Measurements from ENCODE around the gene HNRNPUL1. TPM values are rescaled to one million over a fixed set of nuclear protein-coding genes. Genes with fewer than 3 reads are reported as not detected.

HNRNPUL1 gene
- total and polyA plus RNA-seq, 4 donors = 59.5 to 156 (median 119) TPM

GRCh38 chr19:41316306-41316920, 52.2 kb downstream of the HNRNPUL1 start:
- Histone ChIP-seq H3K9me3 (ENCODE audit: control insufficient read depth, low read length) (no peaks in the 10 kb centered on the region), H3K27me3 (ENCODE audit: control insufficient read depth in 1 of 2, insufficient read depth in 2 of 2, low read length in 1 of 2) (no peaks in the 10 kb centered on the region), H3K27ac (ENCODE audit: low read depth in 1 of 2, low read length in 2 of 2) (no peak overlapping the region), H3K4me1 (ENCODE audit: control insufficient read depth in 1 of 2, insufficient read depth in 2 of 2, low read length in 2 of 2) (no peaks in the 10 kb centered on the region), H3K36me3 (ENCODE audit: control insufficient read depth in 1 of 2, insufficient read depth in 2 of 2, low read length in 1 of 2) (peaks cover 0 to 11% of the 10 kb centered on the region in 2 donors), H3K4me3 (ENCODE audit: low read length in 2 of 2) (no peak overlapping the region)
- DNase-seq = peak; percentile 13 to 61
- WGBS, 2 donors = 94 to 95% methylated on average over 24 of the region's 24 CpGs
- ATAC-seq (ENCODE audit: low FRiP score) = no peak
- intact Hi-C loops (cut with DNase I) = no loop called here

GRCh38 chr19:41318696-41319499, 54.7 kb downstream of the HNRNPUL1 start:
- 77 to 79% methylated on average over 19 of the region's 19 CpGs for WGBS, 2 donors
- Histone ChIP-seq H3K36me3 (ENCODE audit: control insufficient read depth in 1 of 2, insufficient read depth in 2 of 2, low read length in 1 of 2) (peaks cover 0 to 11% of the 10 kb centered on the region in 2 donors), H3K4me1 (ENCODE audit: control insufficient read depth in 1 of 2, insufficient read depth in 2 of 2, low read length in 2 of 2) (no peaks in the 10 kb centered on the region), H3K27ac (ENCODE audit: low read depth in 1 of 2, low read length in 2 of 2) (no peak overlapping the region), H3K4me3 (ENCODE audit: low read length in 2 of 2) (no peak overlapping the region), H3K27me3 (ENCODE audit: control insufficient read depth in 1 of 2, insufficient read depth in 2 of 2, low read length in 1 of 2) (no peaks in the 10 kb centered on the region), H3K9me3 (ENCODE audit: control insufficient read depth, low read length) (no peaks in the 10 kb centered on the region)
- ATAC-seq (ENCODE audit: low FRiP score) (no peak), DNase-seq (no peak)
- intact Hi-C loops (cut with DNase I) = no loop called here

DNA sequence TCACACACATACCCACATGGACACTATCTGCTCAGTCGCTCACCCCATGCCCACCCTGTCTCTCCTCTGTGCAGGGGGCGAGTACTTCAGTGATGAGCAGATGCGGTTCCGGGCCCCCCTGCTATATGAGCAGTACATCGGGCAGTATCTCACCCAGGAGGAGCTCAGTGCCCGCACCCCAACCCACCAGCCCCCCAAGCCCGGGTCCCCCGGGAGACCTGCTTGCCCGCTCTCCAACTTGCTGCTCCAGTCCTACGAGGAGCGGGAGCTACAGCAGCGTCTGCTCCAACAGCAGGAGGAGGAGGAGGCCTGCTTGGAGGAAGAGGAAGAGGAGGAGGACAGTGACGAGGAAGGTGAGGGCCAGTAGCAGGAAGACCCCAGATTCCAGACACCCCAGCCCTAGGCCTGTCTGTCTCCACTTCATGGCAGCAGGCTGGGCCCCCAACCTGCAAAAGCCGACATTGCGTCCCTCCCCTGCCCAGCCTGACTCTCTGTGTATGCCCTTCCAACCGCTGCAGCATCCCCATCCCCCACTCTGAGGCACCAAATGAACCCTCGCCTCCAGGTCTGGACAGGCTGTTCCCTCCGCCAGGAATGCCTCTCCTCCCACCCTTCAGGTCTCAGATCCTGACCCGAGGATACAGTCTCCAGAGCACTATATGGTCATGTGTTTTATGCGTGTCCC, 55.5 kb downstream of the HNRNPUL1 start:
- DNase-seq = no peak
- H3K4me1 ChIP-seq (ENCODE audit: control insufficient read depth in 1 of 2, insufficient read depth in 2 of 2, low read length in 2 of 2) = no peaks in the 10 kb centered on the region
- WGBS, 2 donors = 72 to 77% methylated on average over 20 of the region's 20 CpGs
- intact Hi-C loops (cut with DNase I) = loop anchor here (2.0 to 5.0 kb wide), 2 partner anchors 38 to 113 kb away; no protein-coding TSS in a partner anchor
- ATAC-seq (ENCODE audit: low FRiP score) = no peak
- no peaks in the 10 kb centered on the region for H3K9me3 ChIP-seq (ENCODE audit: control insufficient read depth, low read length)
- no peak overlapping the region for H3K4me3 ChIP-seq (ENCODE audit: low read length in 2 of 2)
- H3K27me3 ChIP-seq (ENCODE audit: control insufficient read depth in 1 of 2, insufficient read depth in 2 of 2, low read length in 1 of 2) = no peaks in the 10 kb centered on the region
- peaks cover 0 to 11% of the 10 kb centered on the region in 2 donors for H3K36me3 ChIP-seq (ENCODE audit: control insufficient read depth in 1 of 2, insufficient read depth in 2 of 2, low read length in 1 of 2)
- H3K27ac ChIP-seq (ENCODE audit: low read depth in 1 of 2, low read length in 2 of 2) = no peak overlapping the region

DNA sequence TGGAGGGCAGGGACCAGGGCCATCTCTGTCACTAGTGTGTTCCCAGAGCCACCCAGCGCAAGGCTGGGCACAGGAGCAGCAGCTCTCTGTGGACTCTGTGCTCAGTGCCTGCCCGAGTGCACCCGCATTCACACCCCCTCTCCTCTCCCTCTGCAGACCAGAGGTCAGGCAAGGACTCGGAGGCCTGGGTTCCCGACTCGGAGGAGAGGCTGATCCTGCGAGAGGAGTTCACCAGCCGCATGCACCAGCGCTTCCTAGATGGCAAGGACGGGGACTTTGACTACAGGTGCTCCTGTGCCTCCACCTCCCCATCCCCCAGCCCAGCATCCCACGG, 56.0 kb downstream of the HNRNPUL1 start:
- H3K4me3 ChIP-seq (ENCODE audit: low read length in 2 of 2) = no peak overlapping the region
- ATAC-seq (ENCODE audit: low FRiP score) (no peak), DNase-seq (no peak)
- 77 to 84% methylated on average over 11 of the region's 11 CpGs for WGBS, 2 donors
- H3K4me1 ChIP-seq (ENCODE audit: control insufficient read depth in 1 of 2, insufficient read depth in 2 of 2, low read length in 2 of 2) = no peaks in the 10 kb centered on the region
- H3K27ac ChIP-seq (ENCODE audit: low read depth in 1 of 2, low read length in 2 of 2) = no peak overlapping the region
- intact Hi-C loops (cut with DNase I) = loop anchor here (2.0 to 5.0 kb wide), 2 partner anchors 37 to 113 kb away; no protein-coding TSS in a partner anchor
- no peaks in the 10 kb centered on the region for H3K9me3 ChIP-seq (ENCODE audit: control insufficient read depth, low read length)
- no peaks in the 10 kb centered on the region for H3K27me3 ChIP-seq (ENCODE audit: control insufficient read depth in 1 of 2, insufficient read depth in 2 of 2, low read length in 1 of 2)
- peaks cover 0 to 11% of the 10 kb centered on the region in 2 donors for H3K36me3 ChIP-seq (ENCODE audit: control insufficient read depth in 1 of 2, insufficient read depth in 2 of 2, low read length in 1 of 2)

DNA sequence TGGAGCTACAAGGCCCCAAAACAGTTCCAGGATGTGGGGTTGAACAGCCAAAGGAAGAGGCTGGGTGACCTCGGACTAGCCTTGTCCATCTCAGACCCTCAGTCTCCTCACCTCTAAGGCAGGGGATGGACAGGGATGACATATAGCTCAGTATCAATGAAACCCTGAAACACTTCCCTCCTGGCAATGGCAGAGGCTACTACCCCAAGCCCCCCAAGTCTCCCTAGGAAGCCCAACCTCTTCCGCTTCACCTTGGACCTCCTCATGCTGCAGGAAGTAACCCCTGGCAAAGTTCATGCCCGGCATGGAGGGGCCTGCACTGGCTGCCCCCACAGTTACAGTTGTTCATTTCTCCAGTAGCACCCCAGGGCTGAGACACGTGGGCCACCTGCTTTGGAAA, 56.4 kb downstream of the HNRNPUL1 start:
- H3K36me3 ChIP-seq (ENCODE audit: control insufficient read depth in 1 of 2, insufficient read depth in 2 of 2, low read length in 1 of 2) = peaks cover 0 to 11% of the 10 kb centered on the region in 2 donors
- H3K27ac ChIP-seq (ENCODE audit: low read depth in 1 of 2, low read length in 2 of 2) = no peak overlapping the region
- ATAC-seq (ENCODE audit: low FRiP score) = no peak
- no peak overlapping the region for H3K4me3 ChIP-seq (ENCODE audit: low read length in 2 of 2)
- intact Hi-C loops (cut with DNase I) = loop anchor here (2.0 to 5.0 kb wide), 2 partner anchors 37 to 112 kb away; no protein-coding TSS in a partner anchor
- WGBS, 2 donors = 75 to 79% methylated on average over 4 of the region's 4 CpGs
- H3K4me1 ChIP-seq (ENCODE audit: control insufficient read depth in 1 of 2, insufficient read depth in 2 of 2, low read length in 2 of 2) = no peaks in the 10 kb centered on the region
- no peak for DNase-seq
- no peaks in the 10 kb centered on the region for H3K9me3 ChIP-seq (ENCODE audit: control insufficient read depth, low read length)
- no peaks in the 10 kb centered on the region for H3K27me3 ChIP-seq (ENCODE audit: control insufficient read depth in 1 of 2, insufficient read depth in 2 of 2, low read length in 1 of 2)

DNA sequence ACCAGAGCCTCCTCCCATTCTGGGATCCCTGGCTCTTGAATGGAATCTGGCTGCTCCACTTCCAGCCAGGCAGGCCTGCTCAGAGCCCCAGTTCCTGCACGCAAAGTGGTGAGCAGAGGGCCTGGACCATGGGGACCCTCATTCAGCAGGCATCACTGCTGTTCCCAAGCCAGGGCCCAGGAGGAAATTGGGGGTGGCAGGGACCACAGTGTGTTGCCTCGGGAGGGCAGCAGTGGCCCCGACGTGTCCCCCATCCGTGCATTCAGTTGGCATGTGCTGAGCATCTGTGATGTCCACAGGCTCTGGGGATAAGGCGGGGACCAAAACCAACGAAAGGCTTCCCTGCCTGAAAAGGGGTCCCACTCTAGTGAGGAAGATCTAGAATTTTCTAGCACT, 57.0 kb downstream of the HNRNPUL1 start:
- WGBS, 2 donors = 66 to 80% methylated on average over 7 of the region's 7 CpGs
- no peak overlapping the region for H3K27ac ChIP-seq (ENCODE audit: low read depth in 1 of 2, low read length in 2 of 2)
- intact Hi-C loops (cut with DNase I) = loop anchor here (2.0 to 5.0 kb wide), 2 partner anchors 36 to 112 kb away; no protein-coding TSS in a partner anchor
- H3K9me3 ChIP-seq (ENCODE audit: control insufficient read depth, low read length) = no peaks in the 10 kb centered on the region
- H3K36me3 ChIP-seq (ENCODE audit: control insufficient read depth in 1 of 2, insufficient read depth in 2 of 2, low read length in 1 of 2) = peaks cover 0 to 11% of the 10 kb centered on the region in 2 donors
- no peak overlapping the region for H3K4me3 ChIP-seq (ENCODE audit: low read length in 2 of 2)
- H3K27me3 ChIP-seq (ENCODE audit: control insufficient read depth in 1 of 2, insufficient read depth in 2 of 2, low read length in 1 of 2) = no peaks in the 10 kb centered on the region
- no peaks in the 10 kb centered on the region for H3K4me1 ChIP-seq (ENCODE audit: control insufficient read depth in 1 of 2, insufficient read depth in 2 of 2, low read length in 2 of 2)
- DNase-seq = no peak
- ATAC-seq (ENCODE audit: low FRiP score) = no peak

- whole genome bisulfite sequencing, 2 donors = 46 to 56% methylated on average over 10 of the region's 10 CpGs
- intact Hi-C loops (cut with DNase I) = loop anchor here (2.0 to 5.0 kb wide), 2 partner anchors 36 to 111 kb away; no protein-coding TSS in a partner anchor
- peaks cover 0 to 7% of the 10 kb centered on the region in 2 donors for H3K36me3 ChIP-seq (ENCODE audit: control insufficient read depth in 1 of 2, insufficient read depth in 2 of 2, low read length in 1 of 2)
- H3K27ac ChIP-seq (ENCODE audit: low read depth in 1 of 2, low read length in 2 of 2) = peak overlapping the region in 1 of 2 donors; percentile 11
- DNase-seq (no peak), ATAC-seq (ENCODE audit: low FRiP score) (peak; percentile 19)
- no peak overlapping the region for H3K4me3 ChIP-seq (ENCODE audit: low read length in 2 of 2)
- no peaks in the 10 kb centered on the region for H3K9me3 ChIP-seq (ENCODE audit: control insufficient read depth, low read length)
- H3K27me3 ChIP-seq (ENCODE audit: control insufficient read depth in 1 of 2, insufficient read depth in 2 of 2, low read length in 1 of 2) = no peaks in the 10 kb centered on the region
- H3K4me1 ChIP-seq (ENCODE audit: control insufficient read depth in 1 of 2, insufficient read depth in 2 of 2, low read length in 2 of 2) = no peaks in the 10 kb centered on the region
Observed at GRCh38 chr19:41321600-41322270, 57.6 kb downstream of the HNRNPUL1 start.

- H3K4me3 ChIP-seq (ENCODE audit: low read length in 2 of 2) = no peak overlapping the region
- H3K27me3 ChIP-seq (ENCODE audit: control insufficient read depth in 1 of 2, insufficient read depth in 2 of 2, low read length in 1 of 2) = no peaks in the 10 kb centered on the region
- H3K4me1 ChIP-seq (ENCODE audit: control insufficient read depth in 1 of 2, insufficient read depth in 2 of 2, low read length in 2 of 2) = no peaks in the 10 kb centered on the region
- intact Hi-C loops (cut with DNase I) = loop anchor here in 1 of 2 donors (5.0 kb wide), 1 partner anchor 35 kb away; no protein-coding TSS in a partner anchor
- DNase-seq = no peak
- H3K27ac ChIP-seq (ENCODE audit: low read depth in 1 of 2, low read length in 2 of 2) = peak overlapping the region in 1 of 2 donors; percentile 80
- WGBS, 2 donors = 87 to 88% methylated on average over 11 of the region's 11 CpGs
- H3K9me3 ChIP-seq (ENCODE audit: control insufficient read depth, low read length) = no peaks in the 10 kb centered on the region
- ATAC-seq (ENCODE audit: low FRiP score) = no peak
- peaks cover 0 to 7% of the 10 kb centered on the region in 2 donors for H3K36me3 ChIP-seq (ENCODE audit: control insufficient read depth in 1 of 2, insufficient read depth in 2 of 2, low read length in 1 of 2)
Observed at GRCh38 chr19:41322451-41322850, 58.3 kb downstream of the HNRNPUL1 start.

Measured in aorta (tissue), 5 donors.